Stimulated activated CD8-positive, alpha-beta memory T cell treated with anti-CD3 and anti-CD28 coated beads, Interleukin-15, amount 100 ng/mL, for 4 hours (primary cell): ENCODE results near the gene OR5J2.
"Not testable (repeated sequence)": the region's sequence is repeated elsewhere in the genome, so short reads cannot be mapped to it uniquely, and the experiment has no call there.

ENCODE experiments used
- DNase-seq, 2 donors: peaks; one replicate each; pipeline ENCODE4 v3.0.0-alpha.2; 2020; ENCODE audit warnings: low read depth in 2 of 2

Gene OR5J2

GRCh38 chr11:56176318-56176717, at the start of gene OR5J2:
Gene OR5J2 (plus strand): TSS chr11:56176618. CDS start chr11:56176618, 0 bp downstream.
- DNase-seq = no peak

- no peak for DNase-seq
These were observed 36.2 kb upstream of the OR5J2 start, which contains the start of gene OR8J3 for GRCh38 chr11:56140151-56140661. Gene OR8J3 (minus strand): TSS chr11:56140201. CDS start chr11:56137718, 2,483 bp downstream.

- not testable (repeated sequence) for DNase-seq
These were observed 32.7 kb upstream of the OR5J2 start for GRCh38 chr11:56143681-56144080.

GRCh38 chr11:56151376-56151775, 25.0 kb upstream of the OR5J2 start:
- no peak for DNase-seq

GRCh38 chr11:56152333-56152732, 24.1 kb upstream of the OR5J2 start:
- no peak for DNase-seq

GRCh38 chr11:56160217-56160616, 16.2 kb upstream of the OR5J2 start, which contains the start of gene OR8K5:
Gene OR8K5 (minus strand): TSS chr11:56160317. CDS start chr11:56160317, 0 bp downstream.
- DNase-seq = no peak

- DNase-seq = no peak
These were observed 12.6 kb upstream of the OR5J2 start for GRCh38 chr11:56163804-56164203.

GRCh38 chr11:56172256-56172830, 4.1 kb upstream of the OR5J2 start:
- DNase-seq = no peak

GRCh38 chr11:56183459-56183858, 7.0 kb downstream of the OR5J2 start:
- DNase-seq = no peak

GRCh38 chr11:56188602-56189001, 12.2 kb downstream of the OR5J2 start:
- no peak for DNase-seq

- no peak for DNase-seq
These were observed 20.3 kb downstream of the OR5J2 start for GRCh38 chr11:56196705-56197104.

- no peak for DNase-seq
These were observed 20.9 kb downstream of the OR5J2 start for GRCh38 chr11:56197367-56197766.

GRCh38 chr11:56207790-56208189, 31.4 kb downstream of the OR5J2 start:
- DNase-seq = no peak

- no peak for DNase-seq
These were observed 38.1 kb downstream of the OR5J2 start for GRCh38 chr11:56214537-56214936.

- not testable (repeated sequence) for DNase-seq
These were observed 43.3 kb downstream of the OR5J2 start for GRCh38 chr11:56219735-56220134.
